GM21737 (cell line): ENCODE results near the gene SPA17.

ENCODE experiments used
- ATAC-seq: cut with Tn5 transposase; IDR thresholded peaks from one replicate; pipeline ENCODE4 v1.9.1; 2021; ENCODE audit warnings: mild to moderate bottlenecking, moderate library complexity; ENCODE audit not compliant: unreplicated experiment

SPA17 gene

DNA sequence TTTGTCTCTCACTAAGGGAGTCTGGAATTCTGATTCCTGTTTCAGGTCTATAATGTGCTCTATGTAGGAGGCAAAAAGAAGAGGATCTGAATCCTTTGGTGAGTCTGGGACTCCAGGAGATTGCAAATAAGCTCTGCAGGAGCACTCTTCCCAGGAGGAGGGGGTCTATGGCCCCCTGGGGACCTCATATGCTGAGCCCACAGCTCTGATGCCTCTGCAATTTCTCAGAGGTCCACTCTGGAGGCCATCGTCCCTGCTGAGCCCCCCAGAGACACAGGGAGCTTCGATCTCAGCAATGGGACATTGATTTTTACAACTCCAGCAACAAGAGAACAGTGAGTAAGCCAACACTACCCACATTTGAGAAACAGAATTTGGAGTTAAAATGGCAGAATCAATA, 45.8 kb downstream of the SPA17 start:
- ATAC-seq, result no peak

DNA sequence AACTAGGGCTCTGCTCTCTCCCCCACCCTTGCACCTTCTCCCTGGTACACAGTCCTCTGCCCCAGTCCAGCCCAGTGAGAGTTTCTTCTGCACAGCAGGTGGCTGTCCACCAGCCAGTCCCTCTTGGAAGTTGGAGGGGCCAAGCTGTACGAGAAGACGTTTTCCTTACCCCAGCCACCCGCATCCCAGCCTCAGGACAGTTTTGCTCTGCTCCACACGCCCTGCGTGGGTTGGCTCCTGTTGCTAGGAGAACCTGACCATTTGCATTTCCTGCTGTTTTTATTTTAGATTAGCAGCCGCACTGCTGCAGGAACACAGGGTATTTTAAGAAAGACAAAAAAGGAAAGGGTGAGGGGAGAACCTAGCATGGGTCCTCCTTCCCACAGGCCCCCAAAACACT, 48.5 kb downstream of the SPA17 start:
- no peak for ATAC-seq

DNA sequence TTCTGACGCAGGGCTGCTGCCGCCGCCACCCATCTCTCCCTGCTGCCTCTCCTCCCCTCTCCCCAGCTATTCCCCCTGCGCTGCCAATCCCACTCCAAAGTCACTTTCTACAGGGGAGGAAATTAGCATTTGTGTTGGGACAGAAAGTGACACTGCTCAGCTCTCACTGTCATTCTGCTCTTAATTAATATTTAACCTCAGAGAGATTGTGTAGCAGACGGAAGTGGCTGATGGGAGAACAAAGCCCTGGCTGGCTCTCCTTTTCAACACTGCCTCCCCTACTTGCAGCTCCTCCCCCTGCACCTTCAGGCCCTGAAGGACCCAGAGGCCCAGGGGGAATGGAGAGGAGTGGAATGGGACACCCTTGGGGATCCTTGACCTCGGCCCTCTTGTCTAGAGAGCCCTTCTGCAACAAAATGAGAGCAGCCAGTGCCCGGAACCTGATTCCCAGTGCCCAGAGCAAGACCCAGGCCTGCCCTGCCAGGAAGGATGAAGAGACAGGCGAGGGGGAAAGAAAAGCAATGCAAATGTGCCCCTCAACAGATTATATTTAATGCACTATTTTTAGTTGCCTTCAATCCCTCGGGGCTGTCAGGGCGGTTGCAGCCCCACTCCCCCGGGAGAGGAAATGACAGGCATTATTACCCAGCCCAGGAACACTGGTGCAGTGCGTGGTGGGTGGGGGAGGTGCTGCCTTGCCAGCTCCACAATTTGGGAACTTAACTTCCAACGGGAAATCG, 51.4 kb downstream of the SPA17 start:
- ATAC-seq, result peak; percentile 97

DNA sequence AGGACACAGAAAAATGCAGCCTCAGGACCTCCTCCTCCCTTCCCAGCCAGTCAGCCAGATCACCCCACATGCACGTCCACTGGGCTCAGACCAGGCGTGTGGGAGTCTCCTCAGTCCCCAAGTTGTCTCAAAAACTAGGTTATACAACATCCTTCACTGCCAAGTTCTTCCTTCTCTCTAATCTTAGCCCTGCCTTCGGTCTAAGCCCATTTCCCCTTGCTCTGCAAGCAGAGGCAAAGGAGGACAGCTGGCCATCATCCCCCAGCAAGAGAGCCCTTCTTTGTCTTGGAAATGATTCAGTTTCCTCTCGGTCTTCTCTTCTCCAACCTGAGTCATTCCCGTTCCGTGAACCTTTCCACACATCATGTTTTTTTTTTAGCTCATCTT, 52.0 kb downstream of the SPA17 start:
- ATAC-seq, result peak; percentile 11

DNA sequence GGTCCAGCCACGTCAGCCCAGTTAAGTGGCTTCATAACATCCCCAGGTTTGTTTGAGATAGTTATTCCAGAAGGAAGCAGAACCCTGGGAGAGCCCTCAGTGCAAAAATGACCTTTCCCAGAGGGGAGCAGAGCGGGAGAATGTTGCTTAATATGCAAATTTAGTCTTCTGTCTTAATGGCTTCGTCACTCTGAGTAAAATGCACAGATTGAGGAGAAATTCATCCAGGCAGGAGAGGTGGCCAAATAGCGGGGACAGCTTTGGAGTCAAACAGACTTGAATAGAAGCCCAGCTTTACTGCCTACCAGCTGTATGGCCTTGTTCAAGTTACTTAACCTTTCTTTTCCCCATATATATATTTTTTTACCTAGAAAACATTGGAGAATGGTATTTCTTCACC, 53.8 kb downstream of the SPA17 start:
- ATAC-seq, result no peak

DNA sequence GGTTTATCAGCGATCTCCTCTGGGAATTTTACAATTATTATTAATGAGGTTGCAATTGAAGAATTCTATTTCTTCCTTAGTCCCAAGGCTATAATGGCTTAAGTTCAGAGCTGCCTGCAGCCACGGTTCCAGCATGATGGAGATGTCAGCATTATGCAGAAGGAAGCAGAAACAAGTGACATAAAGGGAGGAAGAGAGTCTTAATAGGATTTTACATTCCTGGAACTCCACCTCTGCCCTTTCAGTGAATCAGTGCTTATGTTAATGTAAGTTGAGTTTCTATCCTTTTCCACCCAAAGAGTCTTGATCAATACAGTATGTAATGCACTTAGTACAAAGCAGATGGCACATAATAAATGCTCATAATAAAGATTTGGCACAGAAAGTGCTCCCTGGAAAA, 54.4 kb downstream of the SPA17 start:
- no peak for ATAC-seq

DNA sequence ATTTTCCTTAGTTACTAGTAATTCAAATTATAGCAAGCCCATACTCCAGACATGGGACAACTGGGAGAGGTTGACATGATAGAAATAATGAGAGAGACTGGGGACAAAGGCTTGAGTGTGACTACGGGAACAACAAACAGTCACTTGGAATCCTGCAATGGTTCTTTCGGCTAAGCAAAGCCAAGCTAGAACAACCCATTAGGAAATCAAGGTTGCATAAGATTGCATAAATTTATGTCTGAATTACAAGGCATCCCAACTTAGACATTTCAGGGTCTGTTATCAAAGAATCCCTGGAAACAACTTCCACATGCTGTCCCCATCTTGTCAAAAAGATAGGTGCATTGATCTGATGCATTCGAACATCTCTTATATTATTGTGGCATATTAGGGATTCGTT, 55.9 kb downstream of the SPA17 start:
- no peak for ATAC-seq

DNA sequence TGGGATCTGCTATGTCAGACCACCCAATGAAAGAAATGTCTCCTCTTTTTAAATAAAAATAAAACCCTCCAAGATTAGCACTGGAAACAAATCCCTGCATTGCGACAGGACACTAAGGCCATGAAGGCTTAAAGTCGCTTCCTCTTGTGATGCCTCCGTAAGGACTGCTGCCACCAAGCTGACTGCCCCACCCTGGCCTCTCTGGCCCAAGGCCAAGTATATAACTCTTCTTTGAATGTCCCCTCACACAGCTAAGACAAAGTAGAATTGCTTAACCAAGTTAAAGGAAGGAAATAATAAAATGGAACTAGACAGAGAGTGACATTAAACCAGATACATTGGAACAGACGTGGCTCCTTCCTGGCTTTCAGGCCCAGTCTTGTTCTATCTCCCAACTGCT, 58.5 kb downstream of the SPA17 start:
- ATAC-seq, result no peak

DNA sequence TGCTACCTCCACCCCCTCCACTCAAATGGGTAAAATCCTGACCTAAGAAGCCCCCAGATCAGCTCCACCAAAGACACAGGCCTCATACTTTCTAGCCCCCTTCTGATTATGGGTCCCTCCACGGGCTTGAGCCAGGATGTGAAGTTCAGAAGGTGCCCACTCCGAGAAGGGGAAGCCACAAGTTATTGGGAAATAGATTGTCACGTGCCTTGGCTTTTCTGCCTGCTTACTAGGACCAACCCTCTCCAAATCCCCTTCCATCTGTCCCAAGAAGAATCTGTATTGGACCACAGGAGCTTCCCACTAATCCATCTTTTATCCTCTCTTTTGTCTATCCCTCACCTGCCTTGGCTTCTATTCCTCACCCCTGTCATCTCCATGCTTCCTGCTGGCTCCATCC, 63.0 kb downstream of the SPA17 start:
- ATAC-seq, result no peak

DNA sequence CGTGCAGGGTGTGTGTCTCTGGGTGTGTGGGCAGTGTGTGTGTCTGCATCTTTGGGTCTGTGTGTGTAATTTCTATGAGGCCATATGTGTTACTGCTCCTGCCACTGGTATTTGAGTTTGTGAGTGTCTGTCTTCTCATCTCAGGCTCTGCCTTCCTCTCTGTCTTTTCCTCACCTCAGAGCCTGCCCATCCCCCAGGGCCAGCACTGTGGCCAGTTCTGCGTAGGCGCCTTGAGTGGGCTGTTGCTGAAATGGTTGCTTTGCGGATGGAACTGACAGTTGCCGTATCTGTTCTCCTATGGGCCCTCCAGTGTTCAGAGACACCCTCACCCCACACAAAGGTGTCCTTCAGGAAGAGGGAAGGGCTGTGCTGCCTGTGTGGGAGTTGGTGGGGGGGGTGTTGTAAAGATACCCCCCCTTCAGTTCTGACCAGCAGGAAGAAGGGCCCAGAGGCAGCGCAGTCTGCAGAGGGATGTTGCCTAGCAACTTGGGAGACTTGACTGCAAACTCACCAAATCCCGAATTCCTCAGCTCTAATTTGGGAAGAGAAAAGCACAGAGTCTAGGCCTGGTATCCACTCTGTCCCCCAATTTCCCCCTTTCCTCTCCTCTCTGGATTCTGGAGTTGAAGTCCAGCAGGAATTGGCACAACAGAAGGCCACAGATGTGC, 64.1 kb downstream of the SPA17 start:
- no peak for ATAC-seq

DNA sequence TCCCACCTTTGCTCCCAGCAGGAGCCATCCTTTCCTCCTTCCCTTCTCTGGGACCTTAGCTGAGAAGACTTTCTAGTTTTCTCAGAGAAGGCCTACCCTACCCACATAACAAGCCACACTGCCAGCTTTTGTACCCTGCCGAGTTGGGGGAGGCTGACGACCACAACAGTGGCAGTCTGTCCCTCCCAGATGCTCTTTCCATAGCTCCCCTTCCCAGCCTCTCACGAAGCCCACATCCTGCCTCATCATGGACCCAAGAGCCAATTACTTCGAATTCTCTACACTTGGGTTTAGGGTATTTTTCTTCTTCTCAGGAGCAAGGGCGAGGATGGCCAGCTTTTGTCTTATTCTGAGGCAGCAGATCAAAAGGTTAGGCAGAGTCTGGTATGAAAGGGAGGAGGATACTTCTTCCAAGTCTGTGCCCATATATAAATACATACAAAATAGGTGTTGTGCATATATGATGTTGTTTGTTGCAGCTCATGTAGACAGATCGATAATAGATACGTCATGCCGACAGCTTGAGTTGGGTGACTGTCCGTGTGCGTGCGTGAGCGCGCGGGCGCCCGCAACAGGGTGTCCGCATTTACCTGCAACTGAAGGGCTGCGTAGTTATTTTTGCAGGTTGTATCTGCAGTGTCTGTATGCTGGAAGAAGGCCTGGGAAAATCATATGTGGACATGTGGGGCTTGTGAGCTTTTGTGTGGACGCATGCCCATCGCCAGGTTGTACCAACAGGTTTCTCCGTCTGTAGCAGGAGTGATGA, 65.2 kb downstream of the SPA17 start:
- no peak for ATAC-seq

DNA sequence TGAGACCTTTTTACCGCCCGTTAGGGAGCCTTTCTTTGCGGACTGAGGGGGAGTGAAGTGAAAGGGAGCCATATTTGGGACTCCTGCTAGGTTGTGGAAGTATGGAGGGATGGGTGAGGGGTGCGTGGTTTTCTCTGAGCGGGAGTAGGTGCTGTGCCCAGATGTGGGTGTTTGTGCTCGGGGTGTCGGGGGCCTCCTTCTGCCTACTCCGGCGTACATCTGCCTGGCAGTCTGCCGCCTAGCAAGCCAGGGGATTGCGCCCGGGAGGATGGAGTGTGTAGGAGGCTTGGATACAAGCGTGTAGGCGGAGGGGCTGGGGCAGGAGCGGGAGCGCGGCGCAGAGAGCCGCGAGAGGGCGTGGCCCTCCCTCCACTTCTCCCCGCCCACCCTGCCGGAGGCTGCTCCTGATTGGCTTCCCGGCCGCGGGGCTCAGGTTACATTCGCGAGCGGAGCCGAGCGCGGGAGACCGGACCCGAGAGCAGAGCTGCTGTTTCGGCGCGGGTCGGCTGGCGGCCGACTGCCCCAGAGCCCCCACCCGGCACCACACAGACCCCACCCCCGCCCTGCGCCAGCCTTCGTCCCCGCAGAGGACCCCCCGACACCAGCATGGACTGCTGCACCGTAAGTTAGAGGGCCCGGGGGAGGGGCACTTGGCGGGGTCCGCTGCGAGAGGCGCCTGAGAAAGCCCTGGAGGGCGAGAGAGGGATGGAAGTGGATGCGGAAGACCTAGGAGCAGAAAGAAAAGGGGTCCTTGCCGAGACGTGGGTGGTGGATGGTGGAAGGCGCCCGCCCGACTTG, 66.0 kb downstream of the SPA17 start, which contains the start of gene NRGN:
Gene NRGN (plus strand): TSS at position 464 of the 798 bp plus-strand sequence. CDS start 143 bp downstream, at position 607.
- ATAC-seq, result peak; percentile 98

DNA sequence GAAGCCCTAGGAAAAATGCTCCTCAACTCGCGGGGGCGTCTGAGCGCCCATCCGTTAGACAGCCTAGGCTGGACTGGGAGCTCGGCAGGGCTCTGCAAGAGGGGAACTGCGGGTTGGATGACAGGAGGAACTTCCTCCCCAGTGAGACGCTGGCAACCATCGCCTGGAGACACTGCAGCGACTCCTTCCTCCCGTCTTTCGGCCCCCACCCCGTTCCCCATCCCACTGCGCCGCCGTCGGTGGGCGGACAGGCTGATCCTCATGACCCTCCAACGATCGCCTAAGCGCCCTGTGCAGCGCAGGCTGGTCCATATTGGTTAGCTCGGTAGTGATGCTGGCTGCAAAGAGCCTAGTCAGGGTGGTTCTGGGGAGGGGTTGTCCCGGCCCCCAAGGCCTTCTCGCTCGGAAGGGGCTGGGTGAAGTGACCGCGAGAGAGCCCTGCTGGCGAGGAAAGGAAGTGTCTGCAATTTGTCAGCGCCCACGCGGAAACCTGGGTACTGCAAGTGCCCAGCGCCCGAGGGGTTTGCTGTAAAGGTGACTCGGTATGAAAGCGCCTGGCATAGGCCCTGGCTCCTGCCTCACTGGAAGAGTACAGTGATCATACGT, 66.7 kb downstream of the SPA17 start:
- ATAC-seq, result peak; percentile 38

DNA sequence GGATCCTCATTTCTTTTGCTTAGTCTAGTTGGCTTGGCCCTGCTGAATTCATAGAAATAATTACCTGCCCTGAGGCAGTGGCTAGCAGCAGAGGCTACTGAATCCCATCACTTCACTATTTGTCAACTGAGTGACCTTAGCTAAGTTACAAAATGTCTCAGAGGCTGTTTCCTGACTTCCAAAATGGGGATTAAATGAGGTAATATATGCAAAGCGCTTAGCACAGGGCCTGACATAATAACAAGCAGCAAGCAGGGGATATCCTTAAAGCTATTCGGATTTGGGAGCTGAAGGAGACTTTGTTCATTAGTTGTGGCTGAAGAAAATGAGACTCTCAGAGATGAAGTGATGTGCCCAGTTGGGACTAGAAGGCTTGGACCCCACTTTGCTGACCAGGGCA, 68.9 kb downstream of the SPA17 start:
- no peak for ATAC-seq

DNA sequence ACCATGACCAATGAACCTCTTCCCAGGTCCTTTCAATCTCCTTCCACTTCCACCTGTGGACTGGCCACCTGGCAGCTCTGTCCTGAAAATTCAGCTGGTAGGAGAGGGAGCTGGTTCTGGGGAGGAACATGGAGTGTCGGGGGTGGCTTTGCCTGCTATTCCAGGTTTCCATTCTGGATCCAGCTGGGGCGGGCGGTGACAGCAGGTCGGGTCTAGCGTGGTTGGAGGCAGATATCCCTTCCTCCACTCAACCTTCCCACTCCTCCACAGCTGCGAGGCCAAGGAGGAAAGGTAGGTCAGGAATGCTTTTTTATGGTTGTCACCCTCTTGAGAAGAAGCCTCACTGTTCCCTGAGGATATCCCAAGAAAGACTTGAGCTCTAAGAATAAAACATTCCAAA, 69.3 kb downstream of the SPA17 start:
- no peak for ATAC-seq

DNA sequence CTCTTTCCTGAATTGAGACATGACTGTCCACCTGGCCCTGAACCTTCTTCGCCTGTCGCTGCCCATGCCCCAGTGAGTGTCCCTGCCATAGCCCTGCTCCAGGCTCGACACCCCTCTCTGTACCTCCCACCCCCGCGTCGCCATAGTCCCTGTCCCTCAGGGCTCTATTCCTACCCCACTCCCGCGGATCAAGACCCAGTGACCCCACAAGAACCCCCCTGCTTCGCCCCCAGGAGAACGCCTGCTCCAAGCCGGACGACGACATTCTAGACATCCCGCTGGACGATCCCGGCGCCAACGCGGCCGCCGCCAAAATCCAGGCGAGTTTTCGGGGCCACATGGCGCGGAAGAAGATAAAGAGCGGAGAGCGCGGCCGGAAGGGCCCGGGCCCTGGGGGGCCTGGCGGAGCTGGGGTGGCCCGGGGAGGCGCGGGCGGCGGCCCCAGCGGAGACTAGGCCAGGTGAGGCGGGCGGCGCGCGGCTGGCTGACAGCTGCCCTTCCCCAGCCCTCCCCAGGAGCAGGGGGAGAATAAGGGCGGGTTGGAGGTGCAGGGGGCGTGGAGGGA, 71.6 kb downstream of the SPA17 start:
- no peak for ATAC-seq

DNA sequence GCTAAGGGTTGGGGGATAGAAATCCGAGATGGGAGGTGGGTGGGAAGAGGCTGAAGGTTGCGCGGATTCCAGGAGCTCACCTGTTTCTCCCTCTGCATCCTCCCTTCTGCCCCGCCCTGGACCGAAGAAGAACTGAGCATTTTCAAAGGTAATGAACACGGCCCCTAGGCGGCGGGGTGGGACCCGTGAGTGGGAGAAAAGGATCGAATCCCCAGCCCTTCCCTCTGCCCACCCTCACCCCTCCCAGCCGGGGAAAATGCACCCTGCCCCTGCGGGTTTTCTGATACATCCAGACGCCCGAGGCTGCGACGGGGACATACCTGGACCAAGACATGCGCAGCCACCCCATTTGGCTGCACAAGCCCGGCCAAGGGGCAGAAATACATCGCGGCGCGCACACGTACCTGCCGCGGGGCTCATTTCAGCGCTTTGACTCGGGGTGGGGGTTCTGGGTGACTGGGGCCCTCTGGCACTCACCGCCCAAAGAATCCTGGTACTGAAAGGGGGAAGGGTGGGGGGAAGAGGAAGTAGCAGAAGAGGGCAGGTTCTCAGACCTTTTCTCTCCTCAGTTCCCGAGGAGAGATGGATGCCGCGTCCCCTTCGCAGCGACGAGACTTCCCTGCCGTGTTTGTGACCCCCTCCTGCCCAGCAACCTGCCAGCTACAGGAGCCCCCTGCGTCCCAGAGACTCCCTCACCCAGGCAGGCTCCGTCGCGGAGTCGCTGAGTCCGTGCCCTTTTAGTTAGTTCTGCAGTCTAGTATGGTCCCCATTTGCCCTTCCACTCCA, 72.3 kb downstream of the SPA17 start:
- ATAC-seq, result no peak

DNA sequence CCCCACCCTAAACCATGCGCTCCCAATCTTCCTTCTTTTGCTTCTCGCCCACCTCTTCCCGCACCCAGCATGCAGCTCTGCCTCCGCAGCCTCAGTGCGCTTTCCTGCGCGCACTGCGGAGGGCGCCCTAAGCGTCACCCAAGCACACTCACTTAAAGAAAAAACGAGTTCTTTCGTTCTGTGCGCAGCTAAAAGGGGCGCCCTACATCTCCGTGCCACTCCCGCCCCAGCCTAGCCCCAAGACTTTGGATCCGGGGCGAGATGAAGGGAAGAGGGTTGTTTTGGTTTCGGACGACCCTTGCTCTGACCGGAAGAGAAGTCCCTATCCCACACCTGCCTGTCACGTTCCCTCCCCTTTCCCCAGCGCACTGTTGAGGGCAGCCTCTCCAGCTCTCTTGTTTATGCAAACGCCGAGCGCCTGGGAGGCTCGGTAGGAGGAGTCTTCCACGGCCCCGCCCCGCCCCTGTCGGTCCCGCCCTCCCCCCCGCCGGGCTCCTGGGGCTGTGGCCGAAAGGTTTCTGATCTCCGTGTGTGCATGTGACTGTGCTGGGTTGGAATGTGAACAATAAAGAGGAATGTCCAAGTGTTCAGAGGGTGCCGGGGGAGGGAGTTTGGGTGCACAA, 73.0 kb downstream of the SPA17 start:
- peak; percentile 93 for ATAC-seq
